ENCODE results near the gene TAAR6.
"Not testable (repeated sequence)": the region's sequence is repeated elsewhere in the genome, so short reads cannot be mapped to it uniquely, and the experiment has no call there.

The TAAR6 gene

DNA sequence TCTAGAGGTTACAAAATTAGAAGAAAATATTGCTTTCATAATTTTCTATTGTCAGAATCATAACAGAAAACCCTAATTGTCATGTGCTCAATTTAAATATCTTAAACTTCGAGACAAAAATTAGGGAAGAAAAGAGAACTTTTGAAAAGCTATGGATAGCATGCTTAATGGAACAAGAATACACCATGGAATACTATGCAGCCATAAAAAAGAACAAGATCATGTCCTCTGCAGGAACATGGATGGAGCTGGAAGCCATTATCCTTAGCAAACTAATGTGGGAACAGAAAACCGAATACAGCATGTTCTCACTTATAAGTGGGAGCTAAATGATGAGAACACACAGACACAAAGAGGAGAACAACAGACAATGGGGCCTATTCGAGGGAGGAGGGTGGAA is 10.0 kb upstream of the TAAR6 start:
- H3K27ac Mint-ChIP-seq; H3K27me3 Mint-ChIP-seq (ENCODE audit: low read depth); H3K36me3 Mint-ChIP-seq (ENCODE audit: low read depth); H3K9me3 Mint-ChIP-seq; H3K4me3 Mint-ChIP-seq; H3K4me1 Mint-ChIP-seq (ENCODE audit: low read depth): not testable (repeated sequence)

DNA sequence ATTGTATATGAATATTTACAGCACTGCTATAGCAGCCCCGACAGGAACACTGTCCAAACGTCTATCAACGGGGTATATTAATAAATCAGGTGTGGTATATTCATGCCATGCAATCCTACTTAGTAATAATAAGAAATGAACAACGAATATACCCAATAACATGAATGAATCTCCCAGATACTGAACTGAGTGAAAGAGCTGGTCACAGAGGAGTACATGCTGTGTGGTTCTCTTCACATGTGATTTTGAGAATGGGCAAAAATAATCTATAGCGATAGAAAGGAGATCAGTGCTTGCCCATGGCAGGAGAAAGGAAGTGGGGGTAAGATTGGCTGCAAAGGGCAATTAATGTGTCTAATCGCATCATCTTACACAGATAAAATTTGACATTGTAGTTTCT is 3.7 kb upstream of the TAAR6 start:
- Mint-ChIP-seq H3K27ac (no peak overlapping the region), H3K36me3 (ENCODE audit: low read depth) (no peaks in the 10 kb centered on the region), H3K9me3 (no peaks in the 10 kb centered on the region), H3K4me1 (ENCODE audit: low read depth) (no peaks in the 10 kb centered on the region), H3K4me3 (no peak overlapping the region), H3K27me3 (ENCODE audit: low read depth) (peaks cover 5% of the 10 kb centered on the region)

DNA sequence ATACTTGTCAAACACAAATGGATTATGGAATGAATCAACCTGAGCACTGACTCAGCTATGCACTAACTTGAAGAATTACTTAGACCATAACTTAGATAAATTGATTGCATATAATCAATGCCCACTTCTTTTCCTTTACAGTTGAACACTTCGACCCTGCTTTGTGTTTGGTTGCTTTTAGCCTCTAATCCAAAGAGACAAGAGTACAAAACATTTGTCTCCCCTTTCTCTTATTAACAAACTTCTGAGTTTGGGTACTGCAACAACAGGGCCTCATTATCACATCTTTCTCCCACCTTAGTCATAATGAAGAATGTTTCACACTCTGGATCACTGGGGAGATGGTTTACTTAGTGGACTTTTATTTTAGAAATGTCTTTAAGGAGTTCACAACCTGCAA is 2.6 kb upstream of the TAAR6 start:
- Mint-ChIP-seq H3K4me3 (no peak overlapping the region), H3K4me1 (ENCODE audit: low read depth) (no peaks in the 10 kb centered on the region), H3K27ac (no peak overlapping the region), H3K9me3 (no peaks in the 10 kb centered on the region), H3K27me3 (ENCODE audit: low read depth) (peaks cover 5% of the 10 kb centered on the region), H3K36me3 (ENCODE audit: low read depth) (no peaks in the 10 kb centered on the region)

DNA sequence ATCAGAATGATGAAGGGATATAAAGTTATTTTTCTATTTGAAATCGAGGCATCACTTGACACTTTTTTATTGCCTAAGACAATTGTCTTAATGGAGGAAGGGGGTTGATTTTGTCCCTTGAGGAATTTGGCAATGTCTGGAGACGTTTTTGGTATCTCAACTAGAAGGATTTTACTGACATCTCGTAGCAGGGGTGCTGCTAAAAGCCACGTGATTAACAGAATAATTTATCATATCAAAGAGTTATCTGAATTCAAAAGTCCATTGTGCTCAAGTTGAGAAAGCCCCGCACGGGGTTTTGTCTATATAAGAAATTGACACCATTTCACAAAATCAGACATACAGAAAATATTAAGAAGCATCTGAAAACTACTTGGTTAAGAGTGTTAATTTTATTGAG is 1.5 kb upstream of the TAAR6 start:
- no peaks in the 10 kb centered on the region for H3K4me1 Mint-ChIP-seq (ENCODE audit: low read depth)
- no peak overlapping the region for H3K4me3 Mint-ChIP-seq
- no peak overlapping the region for H3K27ac Mint-ChIP-seq
- no peaks in the 10 kb centered on the region for H3K36me3 Mint-ChIP-seq (ENCODE audit: low read depth)
- no peaks in the 10 kb centered on the region for H3K9me3 Mint-ChIP-seq
- peaks cover 9% of the 10 kb centered on the region for H3K27me3 Mint-ChIP-seq (ENCODE audit: low read depth)

DNA sequence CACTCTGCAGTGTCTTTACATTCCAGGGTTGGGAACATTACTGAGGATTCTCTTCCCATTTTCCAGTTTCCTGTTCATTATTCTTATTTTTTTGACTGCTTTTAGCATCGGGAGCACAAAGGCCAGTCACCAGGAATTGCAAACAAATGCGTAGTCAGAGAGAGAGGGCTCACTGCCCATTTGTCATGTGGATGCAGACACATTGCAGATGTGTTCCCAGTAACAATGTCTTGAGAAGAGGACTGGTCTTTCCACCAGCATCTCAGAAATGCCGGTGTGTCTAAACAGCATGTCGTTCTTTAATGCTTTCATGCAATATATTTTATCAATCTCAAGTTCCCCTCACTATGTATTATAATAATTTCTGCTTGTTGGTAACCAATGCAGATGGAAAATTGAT is 952 bp upstream of the TAAR6 start:
- no peaks in the 10 kb centered on the region for H3K9me3 Mint-ChIP-seq
- no peaks in the 10 kb centered on the region for H3K4me1 Mint-ChIP-seq (ENCODE audit: low read depth)
- no peak overlapping the region for H3K4me3 Mint-ChIP-seq
- peaks cover 11% of the 10 kb centered on the region for H3K27me3 Mint-ChIP-seq (ENCODE audit: low read depth)
- no peaks in the 10 kb centered on the region for H3K36me3 Mint-ChIP-seq (ENCODE audit: low read depth)
- H3K27ac Mint-ChIP-seq, result no peak overlapping the region

DNA sequence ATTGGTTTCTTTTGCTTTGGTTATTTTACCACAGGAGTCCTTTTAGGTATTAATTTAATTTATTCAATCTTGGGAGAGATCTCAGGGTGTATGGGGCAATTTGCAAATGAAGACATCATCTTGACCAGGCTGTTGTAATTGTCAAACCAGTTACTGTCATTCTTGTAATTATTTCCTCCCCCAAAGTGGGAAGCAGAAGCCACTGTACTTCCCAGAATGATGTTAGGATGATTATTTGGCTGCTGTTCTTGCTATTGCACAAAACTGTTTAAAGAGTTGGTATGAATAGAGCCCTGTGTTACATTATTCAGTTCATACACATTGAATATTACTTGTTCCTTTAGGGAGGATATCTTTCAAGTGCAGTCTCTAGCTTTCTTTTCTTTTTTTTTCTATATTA is 1.7 kb downstream of the TAAR6 start:
- no peak overlapping the region for H3K27ac Mint-ChIP-seq
- H3K9me3 Mint-ChIP-seq, result no peaks in the 10 kb centered on the region
- no peaks in the 10 kb centered on the region for H3K36me3 Mint-ChIP-seq (ENCODE audit: low read depth)
- H3K4me3 Mint-ChIP-seq, result no peak overlapping the region
- H3K27me3 Mint-ChIP-seq (ENCODE audit: low read depth), result peaks cover 15% of the 10 kb centered on the region
- no peaks in the 10 kb centered on the region for H3K4me1 Mint-ChIP-seq (ENCODE audit: low read depth)

DNA sequence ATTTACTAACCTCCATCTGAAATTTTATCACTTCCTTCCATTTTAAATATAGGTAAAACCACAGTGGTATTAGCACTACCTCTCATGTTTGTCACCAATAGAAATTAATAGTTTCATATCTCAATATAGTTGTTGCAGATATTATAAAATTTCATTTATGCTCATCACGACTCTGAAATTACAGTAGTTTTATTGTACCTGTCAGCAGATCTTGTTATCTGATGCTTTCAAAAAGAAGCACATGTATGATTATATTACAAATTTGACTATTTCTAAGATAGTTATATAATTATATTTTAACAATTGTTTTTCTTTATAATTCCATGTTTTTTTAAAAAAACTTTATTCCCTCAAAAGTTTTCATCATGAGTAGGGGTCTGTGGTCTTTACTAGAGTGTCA is 14.6 kb downstream of the TAAR6 start:
- no peaks in the 10 kb centered on the region for H3K4me1 Mint-ChIP-seq (ENCODE audit: low read depth)
- H3K27ac Mint-ChIP-seq, result no peak overlapping the region
- no peaks in the 10 kb centered on the region for H3K9me3 Mint-ChIP-seq
- H3K36me3 Mint-ChIP-seq (ENCODE audit: low read depth), result no peaks in the 10 kb centered on the region
- H3K27me3 Mint-ChIP-seq (ENCODE audit: low read depth), result peaks cover 7% of the 10 kb centered on the region
- no peak overlapping the region for H3K4me3 Mint-ChIP-seq

DNA sequence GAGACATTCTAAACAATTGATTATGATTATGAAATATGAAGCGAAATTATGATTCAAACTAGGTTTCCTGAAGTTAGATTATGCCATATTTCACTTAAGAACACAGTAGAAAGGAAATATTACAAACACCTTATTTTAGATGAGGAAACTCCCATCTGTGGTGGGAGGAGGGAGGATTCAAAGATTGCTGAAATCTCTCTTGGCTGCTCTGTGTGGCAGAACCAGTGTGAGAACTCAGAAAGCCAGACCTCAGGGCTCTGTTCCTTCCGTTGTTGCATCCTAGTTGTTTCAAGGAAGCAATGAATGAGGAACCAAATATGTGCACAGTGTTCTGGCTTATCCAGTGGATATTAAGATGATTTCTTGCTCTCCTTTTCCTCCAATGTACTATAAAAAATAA is 17.3 kb downstream of the TAAR6 start:
- Mint-ChIP-seq H3K36me3 (ENCODE audit: low read depth) (no peaks in the 10 kb centered on the region), H3K4me1 (ENCODE audit: low read depth) (no peaks in the 10 kb centered on the region), H3K27me3 (ENCODE audit: low read depth) (peaks cover 10% of the 10 kb centered on the region), H3K27ac (no peak overlapping the region), H3K9me3 (no peaks in the 10 kb centered on the region), H3K4me3 (no peak overlapping the region)

DNA sequence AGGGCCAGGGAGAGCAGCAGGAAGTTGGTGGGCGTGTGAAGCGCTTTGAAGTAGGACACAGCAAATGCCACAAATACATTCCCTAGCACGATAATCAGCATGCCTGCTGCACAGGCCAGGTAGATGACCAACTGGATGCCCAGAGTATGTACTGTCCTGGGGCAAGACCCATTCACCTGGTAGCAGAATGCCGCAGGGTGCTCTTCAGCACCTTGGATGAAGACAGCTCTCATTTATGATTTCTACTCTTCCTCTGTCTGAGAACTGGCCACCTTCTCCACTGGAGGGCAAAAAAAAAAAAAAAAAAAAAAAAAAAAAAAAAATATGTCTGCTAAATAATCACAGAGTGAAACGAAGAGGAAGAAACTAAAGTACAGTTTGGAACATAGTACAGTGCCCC is 19.3 kb downstream of the TAAR6 start, which contains the start of gene TAAR5:
TAAR5 (minus strand) TSS at position 288 of the 400 bp plus-strand sequence; CDS start at position 233, 55 bp downstream.
- Mint-ChIP-seq H3K27me3 (ENCODE audit: low read depth) (peaks cover 3% of the 10 kb centered on the region), H3K4me3 (no peak within 1 kb of the TSS), H3K4me1 (ENCODE audit: low read depth) (no peaks in the 10 kb centered on the region), H3K36me3 (ENCODE audit: low read depth) (no peaks in the 10 kb centered on the region), H3K27ac (no peak within 1 kb of the TSS), H3K9me3 (no peaks in the 10 kb centered on the region)

DNA sequence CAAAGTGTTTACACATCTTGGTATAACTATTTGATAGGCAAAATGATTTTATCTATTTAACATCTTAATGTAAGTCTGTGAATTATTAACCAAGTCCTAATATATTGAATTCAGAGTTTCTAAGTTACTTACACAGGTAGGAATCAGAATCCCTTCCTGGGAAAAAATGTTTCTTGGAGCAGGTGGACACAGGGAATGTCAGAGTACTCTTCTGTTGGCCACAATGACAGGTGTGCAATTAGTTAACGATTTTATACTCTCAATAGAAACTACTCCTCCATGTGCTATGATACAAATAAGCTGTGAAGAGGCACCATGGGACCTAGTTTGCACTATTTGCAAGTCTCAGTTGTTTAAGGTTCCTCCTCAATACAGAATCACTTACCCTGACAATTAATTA is 20.2 kb downstream of the TAAR6 start:
- Mint-ChIP-seq H3K36me3 (ENCODE audit: low read depth) (no peaks in the 10 kb centered on the region), H3K9me3 (no peaks in the 10 kb centered on the region), H3K4me1 (ENCODE audit: low read depth) (no peaks in the 10 kb centered on the region), H3K27ac (no peak overlapping the region), H3K4me3 (no peak overlapping the region), H3K27me3 (ENCODE audit: low read depth) (peaks cover 3% of the 10 kb centered on the region)

DNA sequence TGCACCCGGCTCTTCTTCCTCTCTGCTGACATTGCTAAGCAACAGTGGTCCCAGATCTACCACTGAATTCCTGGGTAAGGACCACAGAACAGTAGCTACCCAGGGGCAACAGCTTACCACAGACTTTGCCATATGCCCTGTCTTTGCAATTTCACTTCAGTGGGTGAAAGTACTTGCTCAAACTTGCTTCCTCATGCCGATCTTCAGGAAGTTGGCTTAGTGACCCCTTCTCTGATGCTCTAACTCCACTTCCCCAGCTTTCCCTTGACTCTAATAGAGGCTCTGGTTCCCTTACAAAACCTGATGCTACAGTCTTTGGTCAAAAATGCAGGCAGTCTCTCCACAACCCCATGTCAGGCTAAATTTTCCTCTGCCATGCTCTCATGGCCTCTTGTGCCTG is 22.7 kb downstream of the TAAR6 start:
- Mint-ChIP-seq H3K36me3 (ENCODE audit: low read depth) (no peaks in the 10 kb centered on the region), H3K9me3 (no peaks in the 10 kb centered on the region), H3K27ac (no peak overlapping the region), H3K4me1 (ENCODE audit: low read depth) (no peaks in the 10 kb centered on the region), H3K4me3 (no peak overlapping the region), H3K27me3 (ENCODE audit: low read depth) (peaks cover 3% of the 10 kb centered on the region)

DNA sequence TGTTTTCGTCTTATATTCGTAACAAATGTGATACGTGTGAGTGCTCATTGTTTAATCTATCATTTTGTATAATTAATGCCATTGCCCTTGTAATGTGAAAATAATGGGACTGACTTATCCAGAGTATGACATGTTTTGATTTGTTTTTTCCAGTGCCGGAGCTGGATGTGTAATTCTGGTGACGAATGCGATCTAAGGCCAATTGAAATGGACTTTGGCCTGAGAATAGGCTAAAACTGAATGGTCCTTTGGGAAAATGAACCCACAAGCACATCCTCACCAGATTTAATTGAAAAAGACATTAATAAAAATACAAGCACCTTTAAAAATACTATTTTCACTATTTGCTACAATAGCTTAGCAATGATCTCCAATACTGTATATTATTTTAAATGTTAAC is 26.1 kb downstream of the TAAR6 start:
- H3K4me1 Mint-ChIP-seq (ENCODE audit: low read depth), result no peaks in the 10 kb centered on the region
- no peak overlapping the region for H3K27ac Mint-ChIP-seq
- no peaks in the 10 kb centered on the region for H3K9me3 Mint-ChIP-seq
- H3K27me3 Mint-ChIP-seq (ENCODE audit: low read depth), result peaks cover 7% of the 10 kb centered on the region
- H3K4me3 Mint-ChIP-seq, result no peak overlapping the region
- no peaks in the 10 kb centered on the region for H3K36me3 Mint-ChIP-seq (ENCODE audit: low read depth)

DNA sequence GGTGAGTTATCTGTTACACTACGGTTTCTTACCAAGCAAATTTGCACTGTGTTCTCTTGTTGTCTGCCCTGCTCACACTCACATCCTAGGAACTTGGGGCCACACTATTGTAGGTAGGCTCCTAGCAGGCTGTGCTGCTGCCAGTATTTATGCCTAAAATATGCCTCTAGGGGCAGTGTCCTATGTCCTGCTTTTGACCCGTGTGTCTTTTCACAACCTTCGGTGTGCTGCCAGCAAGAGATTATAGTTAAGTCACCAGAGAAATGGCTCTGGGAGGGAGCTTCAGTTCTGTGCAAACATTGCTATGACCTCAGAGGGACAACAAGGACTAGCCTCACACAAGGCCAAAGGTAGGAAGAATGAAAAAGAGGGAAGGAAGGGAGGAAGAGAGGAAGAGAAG is 28.4 kb downstream of the TAAR6 start:
- Mint-ChIP-seq H3K27ac (no peak overlapping the region), H3K27me3 (ENCODE audit: low read depth) (peaks cover 5% of the 10 kb centered on the region), H3K4me1 (ENCODE audit: low read depth) (no peaks in the 10 kb centered on the region), H3K36me3 (ENCODE audit: low read depth) (no peaks in the 10 kb centered on the region), H3K9me3 (no peaks in the 10 kb centered on the region), H3K4me3 (no peak overlapping the region)

DNA sequence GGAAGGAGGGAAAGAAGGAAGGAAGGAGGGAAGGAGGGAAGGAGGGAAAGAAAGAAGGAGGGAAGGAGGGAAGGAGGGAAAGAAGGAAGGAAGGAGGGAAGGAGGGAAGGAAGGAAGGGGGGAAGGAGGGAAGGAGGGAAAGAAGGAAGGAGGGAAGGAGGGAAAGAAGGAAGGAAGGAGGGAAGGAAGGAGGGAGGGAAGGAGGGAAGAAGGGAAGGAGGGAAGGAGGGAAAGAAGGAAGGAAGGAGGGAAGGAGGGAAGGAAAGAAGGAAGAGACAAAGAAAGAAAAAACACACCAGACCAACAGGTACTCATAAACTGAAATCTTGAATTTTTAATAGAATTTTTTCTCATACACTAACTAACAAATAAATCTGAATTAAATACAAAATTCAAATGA is 30.8 kb downstream of the TAAR6 start:
- H3K36me3 Mint-ChIP-seq (ENCODE audit: low read depth); H3K4me1 Mint-ChIP-seq (ENCODE audit: low read depth); H3K27ac Mint-ChIP-seq; H3K27me3 Mint-ChIP-seq (ENCODE audit: low read depth); H3K4me3 Mint-ChIP-seq; H3K9me3 Mint-ChIP-seq: not testable (repeated sequence)

DNA sequence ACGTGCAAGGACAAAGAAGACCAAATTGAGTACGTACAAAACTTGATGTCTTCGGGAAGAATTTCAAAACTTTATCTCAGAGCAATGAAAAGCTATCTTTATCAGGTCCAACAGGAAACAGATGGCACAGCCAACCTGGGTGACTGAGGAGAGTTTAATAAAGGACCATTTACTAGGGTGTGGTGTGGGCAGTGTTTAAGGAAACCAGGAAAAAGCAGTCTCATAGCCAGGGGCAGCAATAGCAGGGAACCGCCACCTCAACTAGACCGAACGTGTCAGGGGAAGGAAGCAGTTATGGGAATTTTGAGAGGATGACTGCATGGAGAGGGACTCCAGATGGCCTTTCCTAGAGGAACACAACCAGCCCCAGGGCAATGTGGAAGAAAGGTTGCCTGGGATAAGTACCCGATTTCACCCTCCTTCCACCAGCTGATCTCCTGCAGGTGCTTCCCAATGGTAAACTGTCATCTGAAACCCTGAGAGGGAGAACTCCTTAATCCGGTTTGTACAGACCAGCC is 34.6 kb downstream of the TAAR6 start:
- Mint-ChIP-seq H3K4me3 (no peak overlapping the region), H3K36me3 (ENCODE audit: low read depth) (no peaks in the 10 kb centered on the region)

DNA sequence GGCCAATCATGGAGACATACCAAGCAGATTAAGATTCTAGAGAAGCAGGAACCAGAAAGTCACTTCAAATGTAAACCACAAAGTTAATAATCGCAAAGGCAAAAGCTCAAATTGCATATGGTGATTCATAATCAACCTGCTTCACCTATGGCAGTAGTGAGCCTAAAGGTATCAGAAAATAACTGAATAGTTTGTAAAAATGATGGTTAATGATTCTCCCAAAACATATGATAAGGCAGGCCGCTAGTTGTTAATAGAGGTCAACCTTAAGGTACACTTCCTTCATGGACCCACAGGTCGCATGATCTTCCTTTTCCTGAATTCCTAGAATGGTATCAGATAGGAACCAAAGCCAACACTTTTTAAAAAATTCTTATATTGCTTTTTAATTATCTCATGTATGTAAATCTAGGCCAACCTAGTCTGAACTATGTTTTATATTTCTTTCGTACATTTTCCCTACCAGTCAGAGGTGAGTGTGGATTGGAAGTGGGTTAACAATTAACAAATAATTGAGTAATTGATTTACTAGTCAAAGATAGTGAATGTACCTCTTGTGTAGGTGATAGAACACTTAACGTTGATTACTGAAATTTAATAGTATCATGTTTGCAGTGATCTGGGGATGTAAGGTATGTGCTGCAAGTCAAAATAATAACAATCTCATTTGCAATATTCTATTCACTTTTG is 37.6 kb downstream of the TAAR6 start:
- Mint-ChIP-seq H3K4me3 (no peak overlapping the region), H3K4me1 (ENCODE audit: low read depth) (peaks cover 4% of the 10 kb centered on the region), H3K27ac (no peak overlapping the region), H3K27me3 (ENCODE audit: low read depth) (no peaks in the 10 kb centered on the region), H3K9me3 (no peaks in the 10 kb centered on the region), H3K36me3 (ENCODE audit: low read depth) (no peaks in the 10 kb centered on the region)

More for the DNA sequence above, 34.6 kb downstream of the TAAR6 start:
- H3K27me3 Mint-ChIP-seq (ENCODE audit: low read depth), result no peaks in the 10 kb centered on the region
- no peak overlapping the region for H3K27ac Mint-ChIP-seq
- H3K4me1 Mint-ChIP-seq (ENCODE audit: low read depth), result no peaks in the 10 kb centered on the region
- no peaks in the 10 kb centered on the region for H3K9me3 Mint-ChIP-seq
